ENCODE measurements around the gene SLC18A3.

Gene SLC18A3

GRCh38 chr10:49587981-49588380, 22.1 kb upstream of the SLC18A3 start:
- no peak for DNase-seq
- Histone ChIP-seq H3K4me1 (ENCODE audit: control extremely low read depth in 1 of 4, control insufficient read depth in 4 of 4, insufficient read depth in 4 of 4, low read length in 3 of 4) (no peaks in the 10 kb centered on the region), H3K27ac (ENCODE audit: insufficient read depth in 1 of 2, low read depth in 1 of 2, low read length in 2 of 2, poor library complexity in 1 of 2, severe bottlenecking in 2 of 2) (no peak overlapping the region), H3K27me3 (replicated peaks in 2 of 5; ENCODE audit: control insufficient read depth in 4 of 5, insufficient read depth in 5 of 5, low read length in 4 of 5) (peaks cover 2 to 9% (median 3%) of the 10 kb centered on the region in 5 experiments), H3K9me3 (ENCODE audit: control extremely low read depth in 1 of 5, control insufficient read depth in 4 of 5, insufficient read depth in 2 of 5, low read depth in 1 of 5, low read length in 4 of 5) (peaks cover 0 to 5% (median 4%) of the 10 kb centered on the region in 5 experiments), H3K4me3 (ENCODE audit: control insufficient read depth in 1 of 7, extremely low read depth in 1 of 7, insufficient read depth in 4 of 7, low read depth in 2 of 7, low read length in 6 of 7) (no peak overlapping the region), H3K36me3 (ENCODE audit: control insufficient read depth in 4 of 4, insufficient read depth in 4 of 4, low read length in 3 of 4) (no peaks in the 10 kb centered on the region)
- ChIA-PET POLR2A (no interaction called here), CTCF (no interaction called here)
- WGBS (ENCODE audit: insufficient coverage), result 93% methylated on average over 2 of the region's 4 CpGs

DNA sequence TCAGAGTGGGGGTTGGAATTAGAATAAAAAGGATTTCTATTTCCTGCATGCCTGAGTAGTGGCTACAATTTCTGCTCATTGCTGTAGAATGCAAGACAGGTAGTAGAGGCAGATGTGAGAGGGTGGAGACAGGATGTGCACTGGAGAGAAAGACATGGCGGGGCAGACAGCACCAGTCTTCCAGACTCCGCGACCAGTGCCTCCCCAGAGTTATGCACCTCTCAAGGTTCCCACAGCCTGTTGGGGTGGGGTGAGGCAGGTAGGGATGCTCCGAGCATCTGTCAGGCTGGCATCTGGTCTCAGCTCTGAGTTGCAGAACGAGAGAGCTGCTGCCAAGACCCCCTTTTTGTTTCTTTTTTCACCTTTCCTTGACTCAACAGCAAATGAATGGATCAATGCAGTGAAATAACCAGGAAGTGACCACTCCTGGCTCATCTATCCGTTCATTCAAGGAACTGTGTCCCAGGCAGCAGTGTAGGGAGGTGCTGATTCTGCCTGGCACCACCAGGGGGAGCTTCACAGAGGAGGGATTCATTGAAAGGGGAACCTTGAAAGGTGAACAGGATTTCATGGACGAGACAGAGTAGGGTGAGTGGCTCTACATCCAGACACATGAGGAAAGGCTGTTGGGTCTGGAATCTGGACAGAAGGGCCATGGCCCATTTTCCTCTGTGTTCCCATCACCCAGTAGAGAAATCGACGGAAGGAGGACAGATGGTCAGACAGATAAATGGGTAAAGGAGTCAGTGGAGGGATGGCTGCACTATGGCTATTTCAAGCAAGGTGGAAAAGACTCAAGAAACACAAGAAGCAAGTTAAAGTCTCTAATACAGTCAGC, 17.2 kb upstream of the SLC18A3 start:
- Histone ChIP-seq H3K9me3 (ENCODE audit: control extremely low read depth in 1 of 5, control insufficient read depth in 4 of 5, insufficient read depth in 2 of 5, low read depth in 1 of 5, low read length in 4 of 5) (peaks cover 0 to 5% (median 4%) of the 10 kb centered on the region in 5 experiments), H3K36me3 (ENCODE audit: control insufficient read depth in 4 of 4, insufficient read depth in 4 of 4, low read length in 3 of 4) (no peaks in the 10 kb centered on the region), H3K27me3 (replicated peaks in 2 of 5; ENCODE audit: control insufficient read depth in 4 of 5, insufficient read depth in 5 of 5, low read length in 4 of 5) (peaks cover 0 to 9% (median 1%) of the 10 kb centered on the region in 5 experiments), H3K27ac (ENCODE audit: insufficient read depth in 1 of 2, low read depth in 1 of 2, low read length in 2 of 2, poor library complexity in 1 of 2, severe bottlenecking in 2 of 2) (no peak overlapping the region), H3K4me3 (ENCODE audit: control insufficient read depth in 1 of 7, extremely low read depth in 1 of 7, insufficient read depth in 4 of 7, low read depth in 2 of 7, low read length in 6 of 7) (no peak overlapping the region), H3K4me1 (ENCODE audit: control extremely low read depth in 1 of 4, control insufficient read depth in 4 of 4, insufficient read depth in 4 of 4, low read length in 3 of 4) (peaks cover 0 to 2% (median 0%) of the 10 kb centered on the region in 4 experiments)
- DNase-seq, result peak; percentile 49 to 73 (median 61)
- POLR2A ChIA-PET, result no interaction called here
- WGBS (ENCODE audit: insufficient coverage), result 40% methylated on average over 9 of the region's 9 CpGs
- CTCF ChIA-PET, result interaction anchor here (0.7 to 3.3 kb wide), 8 partner anchors 14 to 645 kb away, joined by 3 to 24 read pairs (median 4); no protein-coding TSS in a partner anchor

DNA sequence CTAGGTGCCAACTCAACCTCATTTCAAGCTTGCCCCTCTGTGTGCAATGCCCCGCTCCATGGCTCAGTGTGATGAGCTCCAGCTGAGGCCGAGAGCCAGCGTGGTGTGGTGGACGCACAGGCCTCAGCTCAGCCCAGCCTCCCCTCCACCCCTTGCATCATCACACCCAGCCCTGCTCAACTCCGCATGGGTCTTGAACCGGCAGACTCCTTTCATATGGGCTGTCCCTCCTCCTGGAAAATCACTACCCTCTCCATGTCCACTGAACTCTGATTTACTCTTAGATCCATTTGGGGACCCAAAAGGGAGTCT, 16.6 kb upstream of the SLC18A3 start:
- H3K4me3 ChIP-seq (ENCODE audit: control insufficient read depth in 1 of 7, extremely low read depth in 1 of 7, insufficient read depth in 4 of 7, low read depth in 2 of 7, low read length in 6 of 7), result no peak overlapping the region
- H3K27me3 ChIP-seq (replicated peaks in 2 of 5; ENCODE audit: control insufficient read depth in 4 of 5, insufficient read depth in 5 of 5, low read length in 4 of 5), result peaks cover 0 to 9% (median 2%) of the 10 kb centered on the region in 5 experiments
- CTCF ChIA-PET, result interaction anchor here (0.9 to 3.3 kb wide), 8 partner anchors 13 to 645 kb away, joined by 3 to 24 read pairs (median 4); no protein-coding TSS in a partner anchor
- WGBS (ENCODE audit: insufficient coverage), result 91% methylated on average over 6 of the region's 6 CpGs
- no peak overlapping the region for H3K27ac ChIP-seq (ENCODE audit: insufficient read depth in 1 of 2, low read depth in 1 of 2, low read length in 2 of 2, poor library complexity in 1 of 2, severe bottlenecking in 2 of 2)
- peaks cover 0 to 2% (median 0%) of the 10 kb centered on the region in 4 experiments for H3K4me1 ChIP-seq (ENCODE audit: control extremely low read depth in 1 of 4, control insufficient read depth in 4 of 4, insufficient read depth in 4 of 4, low read length in 3 of 4)
- no peak for DNase-seq
- H3K36me3 ChIP-seq (ENCODE audit: control insufficient read depth in 4 of 4, insufficient read depth in 4 of 4, low read length in 3 of 4), result no peaks in the 10 kb centered on the region
- POLR2A ChIA-PET, result no interaction called here
- H3K9me3 ChIP-seq (ENCODE audit: control extremely low read depth in 1 of 5, control insufficient read depth in 4 of 5, insufficient read depth in 2 of 5, low read depth in 1 of 5, low read length in 4 of 5), result peaks cover 0 to 5% (median 4%) of the 10 kb centered on the region in 5 experiments

DNA sequence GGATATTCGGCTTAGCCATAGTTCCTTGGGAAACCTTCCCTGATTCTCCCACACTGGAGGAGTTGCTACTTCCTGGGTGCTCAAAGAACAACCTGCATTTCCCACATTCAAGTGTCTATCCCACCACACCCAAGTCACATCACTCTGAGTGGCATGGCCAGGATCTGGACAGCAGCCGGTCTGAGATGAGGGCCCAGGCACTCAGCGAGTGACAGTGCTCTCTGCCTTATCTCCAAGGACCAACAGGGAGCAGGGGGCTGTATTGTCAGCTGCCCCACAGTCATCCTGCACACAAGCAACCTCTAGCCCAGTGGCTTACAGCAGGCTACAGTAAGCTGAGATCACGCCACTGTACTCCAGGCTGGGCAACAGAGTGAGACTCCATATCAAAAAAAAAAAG, 16.1 kb upstream of the SLC18A3 start:
- Histone ChIP-seq H3K27me3 (replicated peaks in 2 of 5; ENCODE audit: control insufficient read depth in 4 of 5, insufficient read depth in 5 of 5, low read length in 4 of 5) (peaks cover 0 to 9% (median 2%) of the 10 kb centered on the region in 5 experiments), H3K27ac (ENCODE audit: insufficient read depth in 1 of 2, low read depth in 1 of 2, low read length in 2 of 2, poor library complexity in 1 of 2, severe bottlenecking in 2 of 2) (no peak overlapping the region), H3K9me3 (ENCODE audit: control extremely low read depth in 1 of 5, control insufficient read depth in 4 of 5, insufficient read depth in 2 of 5, low read depth in 1 of 5, low read length in 4 of 5) (peaks cover 0 to 5% (median 4%) of the 10 kb centered on the region in 5 experiments), H3K36me3 (ENCODE audit: control insufficient read depth in 4 of 4, insufficient read depth in 4 of 4, low read length in 3 of 4) (no peaks in the 10 kb centered on the region), H3K4me3 (ENCODE audit: control insufficient read depth in 1 of 7, extremely low read depth in 1 of 7, insufficient read depth in 4 of 7, low read depth in 2 of 7, low read length in 6 of 7) (no peak overlapping the region), H3K4me1 (ENCODE audit: control extremely low read depth in 1 of 4, control insufficient read depth in 4 of 4, insufficient read depth in 4 of 4, low read length in 3 of 4) (peaks cover 0 to 2% (median 0%) of the 10 kb centered on the region in 4 experiments)
- WGBS (ENCODE audit: insufficient coverage), result 63% methylated on average over 3 of the region's 4 CpGs
- POLR2A ChIA-PET, result no interaction called here
- CTCF ChIA-PET, result interaction anchor here (0.9 to 3.3 kb wide), 8 partner anchors 13 to 644 kb away, joined by 3 to 24 read pairs (median 4); no protein-coding TSS in a partner anchor
- no peak for DNase-seq

- H3K27ac ChIP-seq (ENCODE audit: insufficient read depth in 1 of 2, low read depth in 1 of 2, low read length in 2 of 2, poor library complexity in 1 of 2, severe bottlenecking in 2 of 2), result no peak overlapping the region
- POLR2A ChIA-PET, result no interaction called here
- H3K9me3 ChIP-seq (ENCODE audit: control extremely low read depth in 1 of 5, control insufficient read depth in 4 of 5, insufficient read depth in 2 of 5, low read depth in 1 of 5, low read length in 4 of 5), result peaks cover 0 to 2% (median 1%) of the 10 kb centered on the region in 5 experiments
- H3K4me3 ChIP-seq (ENCODE audit: control insufficient read depth in 1 of 7, extremely low read depth in 1 of 7, insufficient read depth in 4 of 7, low read depth in 2 of 7, low read length in 6 of 7), result no peak overlapping the region
- H3K36me3 ChIP-seq (ENCODE audit: control insufficient read depth in 4 of 4, insufficient read depth in 4 of 4, low read length in 3 of 4), result no peaks in the 10 kb centered on the region
- peak; percentile 24 to 42 (median 28) for DNase-seq
- H3K27me3 ChIP-seq (replicated peaks in 2 of 5; ENCODE audit: control insufficient read depth in 4 of 5, insufficient read depth in 5 of 5, low read length in 4 of 5), result peaks cover 0 to 9% (median 2%) of the 10 kb centered on the region in 5 experiments
- 2% methylated on average over 6 of the region's 6 CpGs for WGBS (ENCODE audit: insufficient coverage)
- H3K4me1 ChIP-seq (ENCODE audit: control extremely low read depth in 1 of 4, control insufficient read depth in 4 of 4, insufficient read depth in 4 of 4, low read length in 3 of 4), result peaks cover 0 to 2% (median 0%) of the 10 kb centered on the region in 4 experiments
- CTCF ChIA-PET, result interaction anchor here (1.0 to 3.3 kb wide), 5 partner anchors 11 to 633 kb away, joined by 3 to 24 read pairs (median 5); no protein-coding TSS in a partner anchor
Measured at GRCh38 chr10:49594594-49594993, 15.5 kb upstream of the SLC18A3 start.

DNA sequence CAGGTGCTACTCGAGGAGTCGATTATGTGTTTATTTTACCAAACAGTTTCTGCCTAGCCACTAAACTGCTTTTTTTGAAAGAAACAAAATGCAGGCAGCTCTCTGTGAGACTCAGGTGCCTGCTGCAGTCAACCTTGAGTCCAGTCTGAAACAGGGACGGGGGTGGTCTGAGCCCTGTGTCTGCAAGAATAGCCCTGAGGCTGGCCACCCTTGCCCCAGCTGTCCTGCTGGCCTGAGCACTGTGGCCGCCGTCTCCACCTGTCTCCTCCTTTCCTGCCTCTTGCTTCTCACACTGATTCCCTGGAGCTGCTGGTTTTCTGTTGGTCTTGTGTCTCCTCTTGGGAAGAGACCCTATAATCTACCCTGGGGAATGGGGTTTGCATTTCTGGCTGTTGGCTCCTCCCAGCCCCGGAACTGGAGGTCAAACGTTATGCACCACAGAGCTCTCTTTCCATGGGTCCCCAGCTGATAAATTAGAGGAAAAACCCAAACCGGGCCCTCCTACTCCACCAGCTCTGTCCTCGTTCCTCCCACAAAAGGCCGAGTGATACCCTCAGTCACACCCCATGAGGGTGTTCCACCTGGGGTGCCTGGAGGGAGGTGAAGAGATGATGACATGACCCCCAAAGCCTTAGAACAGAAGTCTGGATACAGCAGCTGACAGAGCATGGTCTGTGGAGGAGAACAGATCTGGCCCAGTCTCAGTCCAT, 15.0 kb upstream of the SLC18A3 start:
- CTCF ChIA-PET, result interaction anchor here (1.1 to 3.3 kb wide), 4 partner anchors 10 to 632 kb away, joined by 3 to 24 read pairs (median 11); no protein-coding TSS in a partner anchor
- WGBS (ENCODE audit: insufficient coverage), result 88% methylated on average over 7 of the region's 10 CpGs
- POLR2A ChIA-PET, result no interaction called here

More for the DNA sequence above, 15.0 kb upstream of the SLC18A3 start:
- H3K27me3 ChIP-seq (replicated peaks in 2 of 5; ENCODE audit: control insufficient read depth in 4 of 5, insufficient read depth in 5 of 5, low read length in 4 of 5), result peaks cover 0 to 9% (median 2%) of the 10 kb centered on the region in 5 experiments
- DNase-seq, result no peak
- H3K4me1 ChIP-seq (ENCODE audit: control extremely low read depth in 1 of 4, control insufficient read depth in 4 of 4, insufficient read depth in 4 of 4, low read length in 3 of 4), result peaks cover 0 to 2% (median 0%) of the 10 kb centered on the region in 4 experiments
- H3K27ac ChIP-seq (ENCODE audit: insufficient read depth in 1 of 2, low read depth in 1 of 2, low read length in 2 of 2, poor library complexity in 1 of 2, severe bottlenecking in 2 of 2), result no peak overlapping the region
- no peaks in the 10 kb centered on the region for H3K9me3 ChIP-seq (ENCODE audit: control extremely low read depth in 1 of 5, control insufficient read depth in 4 of 5, insufficient read depth in 2 of 5, low read depth in 1 of 5, low read length in 4 of 5)
- no peaks in the 10 kb centered on the region for H3K36me3 ChIP-seq (ENCODE audit: control insufficient read depth in 4 of 4, insufficient read depth in 4 of 4, low read length in 3 of 4)
- H3K4me3 ChIP-seq (ENCODE audit: control insufficient read depth in 1 of 7, extremely low read depth in 1 of 7, insufficient read depth in 4 of 7, low read depth in 2 of 7, low read length in 6 of 7), result no peak overlapping the region
